Smooth muscle cell (in vitro differentiated cells): ENCODE data around the gene GTF2E1. TPM values are rescaled to one million over a fixed set of nuclear protein-coding genes. Genes with fewer than 3 reads are reported as not detected.

Source experiments
- DNase-seq: peaks from one replicate; lab custom pipeline; 2025; ENCODE audit not compliant: unreplicated experiment; lab: John Stamatoyannopoulos, UW
- H2AFZ ChIP-seq: fragments of 200-600 bp; sonication (generic); 2 replicates; pipeline ENCODE4 v1.6.0; 2016; ENCODE audit warnings: antibody characterized with exemption, low read depth, mild to moderate bottlenecking
- H3F3A ChIP-seq: fragments of 200-600 bp; sonication (generic); 2 replicates; pipeline ENCODE4 v1.6.0; 2017; ENCODE audit warnings: antibody characterized with exemption, low read depth
- H3K27ac ChIP-seq: fragments of 200-600 bp; sonication (generic); 2 replicates; pipeline ENCODE4 v1.5.1; 2016; ENCODE audit warnings: low read depth, mild to moderate bottlenecking
- H3K27me3 ChIP-seq: fragments of 200-600 bp; sonication (generic); 2 replicates; pipeline ENCODE4 v1.6.1; 2016; ENCODE audit warnings: low read depth, mild to moderate bottlenecking
- H3K36me3 ChIP-seq: fragments of 200-600 bp; sonication (generic); 2 replicates; pipeline ENCODE4 v1.5.1; 2016; ENCODE audit warnings: low read depth
- H3K4me1 ChIP-seq: fragments of 200-600 bp; sonication (generic); 2 replicates; pipeline ENCODE4 v1.5.1; 2016; ENCODE audit warnings: low read depth
- H3K4me2 ChIP-seq: fragments of 200-600 bp; sonication (generic); 2 replicates; pipeline ENCODE4 v1.6.0; 2016; ENCODE audit warnings: mild to moderate bottlenecking
- H3K4me3 ChIP-seq: fragments of 200-600 bp; sonication (generic); 2 replicates; pipeline ENCODE4 v1.5.1; 2016; ENCODE audit warnings: mild to moderate bottlenecking
- H3K79me2 ChIP-seq: fragments of 200-600 bp; sonication (generic); 2 replicates; pipeline ENCODE4 v1.6.0; 2016; ENCODE audit warnings: low read depth, mild to moderate bottlenecking
- H3K9ac ChIP-seq: fragments of 200-600 bp; sonication (generic); 2 replicates; pipeline ENCODE4 v1.6.0; 2016; ENCODE audit warnings: low read depth
- H3K9me3 ChIP-seq: fragments of 200-600 bp; sonication (generic); replicated peaks from 2 replicates; pipeline ENCODE4 v1.5.1; 2016; ENCODE audit warnings: low read depth
- H4K20me1 ChIP-seq: fragments of 200-600 bp; sonication (generic); 2 replicates; pipeline ENCODE4 v1.6.0; 2016; ENCODE audit warnings: low read depth
- WGBS: methylation state at CpG from one replicate; pipeline ENCODE4 v1.1.7; 2016; ENCODE audit warnings: low lambda C conversion rate; 5-methylcytosine and 5-hydroxymethylcytosine counted together
- polyA plus RNA-seq: library from polyadenylated mRNA; unstranded; fragments of >200 nt; fragmentation: Nextera tagmentation; extraction: Ambion mirVana; gene quantifications from 2 replicates; pipeline ENCODE4 v1.2.1, GENCODE V29; 2016
- total RNA-seq: library from RNA; depleted of rRNA; stranded (reverse); fragments of >200 nt; gene quantifications from 2 replicates; pipeline ENCODE4 v1.2.3, GENCODE V29; 2014
- TF ChIP-seq, protein P1 (sequence below): fragments of 200-600 bp; sonication (generic); IDR thresholded peaks from 2 replicates; pipeline ENCODE4 v1.5.1; 2017; ENCODE audit warnings: borderline replicate concordance, mild to moderate bottlenecking, antibody characterized with exemption; ENCODE audit not compliant: insufficient read depth, poor library complexity, severe bottlenecking

GTF2E1 gene
- total and polyA plus RNA-seq, 2 experiments from 2014 or later, result 17.0 to 17.6 TPM

DNA sequence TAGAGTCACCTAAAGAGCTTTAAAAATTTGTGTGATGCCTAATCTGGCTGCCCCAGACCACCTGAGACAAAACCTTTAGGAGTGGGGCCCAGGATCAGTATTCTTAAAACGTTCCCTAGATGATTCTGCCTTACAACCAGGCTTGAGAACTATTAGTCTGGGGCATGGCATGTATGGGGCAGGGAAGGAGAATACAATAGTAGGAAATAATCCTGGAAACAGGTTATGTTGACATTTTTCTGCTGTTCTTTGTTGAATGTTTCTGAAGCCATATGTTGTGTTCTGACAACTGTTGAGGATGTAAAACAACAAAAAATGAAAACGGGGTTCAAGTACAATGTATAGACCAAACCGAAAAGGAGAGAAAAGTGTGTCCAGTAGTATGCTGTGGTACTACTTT is 2.9 kb downstream of the GTF2E1 start:
- Histone ChIP-seq H3F3A (no peaks in the 10 kb centered on the region), H3K79me2 (peaks cover 72% of the 10 kb centered on the region), H3K4me1 (peaks cover 11% of the 10 kb centered on the region), H3K4me2 (no peak overlapping the region), H3K27me3 (no peaks in the 10 kb centered on the region), H3K9me3 (no peaks in the 10 kb centered on the region), H3K27ac (no peak overlapping the region), H2AFZ (no peak overlapping the region), H3K4me3 (no peak overlapping the region), H3K9ac (no peak overlapping the region), H4K20me1 (no peaks in the 10 kb centered on the region), H3K36me3 (peaks cover under 1% of the 10 kb centered on the region)
- no peak for DNase-seq
- TF ChIP-seq, protein P1, sequence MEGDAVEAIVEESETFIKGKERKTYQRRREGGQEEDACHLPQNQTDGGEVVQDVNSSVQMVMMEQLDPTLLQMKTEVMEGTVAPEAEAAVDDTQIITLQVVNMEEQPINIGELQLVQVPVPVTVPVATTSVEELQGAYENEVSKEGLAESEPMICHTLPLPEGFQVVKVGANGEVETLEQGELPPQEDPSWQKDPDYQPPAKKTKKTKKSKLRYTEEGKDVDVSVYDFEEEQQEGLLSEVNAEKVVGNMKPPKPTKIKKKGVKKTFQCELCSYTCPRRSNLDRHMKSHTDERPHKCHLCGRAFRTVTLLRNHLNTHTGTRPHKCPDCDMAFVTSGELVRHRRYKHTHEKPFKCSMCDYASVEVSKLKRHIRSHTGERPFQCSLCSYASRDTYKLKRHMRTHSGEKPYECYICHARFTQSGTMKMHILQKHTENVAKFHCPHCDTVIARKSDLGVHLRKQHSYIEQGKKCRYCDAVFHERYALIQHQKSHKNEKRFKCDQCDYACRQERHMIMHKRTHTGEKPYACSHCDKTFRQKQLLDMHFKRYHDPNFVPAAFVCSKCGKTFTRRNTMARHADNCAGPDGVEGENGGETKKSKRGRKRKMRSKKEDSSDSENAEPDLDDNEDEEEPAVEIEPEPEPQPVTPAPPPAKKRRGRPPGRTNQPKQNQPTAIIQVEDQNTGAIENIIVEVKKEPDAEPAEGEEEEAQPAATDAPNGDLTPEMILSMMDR, result no peak
- WGBS, result 98% methylated on average over 3 of the region's 3 CpGs

DNA sequence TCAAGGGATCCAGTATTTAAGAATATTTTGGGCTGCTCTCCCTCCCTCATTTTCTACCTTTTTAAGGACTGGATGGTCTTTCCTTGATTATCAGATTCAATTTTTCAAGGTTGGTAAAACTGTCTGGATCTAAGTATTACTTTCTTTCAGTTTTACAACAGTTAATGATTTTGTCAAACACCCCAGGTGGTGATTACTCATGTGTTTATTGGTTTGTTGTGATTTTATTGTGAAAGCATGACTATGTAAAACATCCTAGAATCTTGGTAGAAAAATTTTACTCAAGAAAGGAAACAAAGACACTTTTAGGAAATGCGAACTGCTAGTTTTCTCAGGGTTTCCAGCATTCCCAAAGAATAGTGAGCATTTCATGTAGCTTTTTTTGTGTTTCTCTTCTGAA is 7.3 kb downstream of the GTF2E1 start:
- WGBS, result 97% methylated on average over 1 of the region's 1 CpG
- Histone ChIP-seq H3K79me2 (peaks cover 72% of the 10 kb centered on the region), H3K27me3 (no peaks in the 10 kb centered on the region), H3K9me3 (no peaks in the 10 kb centered on the region), H3K4me1 (no peaks in the 10 kb centered on the region), H3K27ac (no peak overlapping the region), H3K9ac (no peak overlapping the region), H3K4me2 (no peak overlapping the region), H3K4me3 (no peak overlapping the region), H2AFZ (no peak overlapping the region), H3K36me3 (peaks cover 13% of the 10 kb centered on the region), H4K20me1 (no peaks in the 10 kb centered on the region), H3F3A (no peaks in the 10 kb centered on the region)
- DNase-seq, result no peak
- TF ChIP-seq, protein P1, result no peak

DNA sequence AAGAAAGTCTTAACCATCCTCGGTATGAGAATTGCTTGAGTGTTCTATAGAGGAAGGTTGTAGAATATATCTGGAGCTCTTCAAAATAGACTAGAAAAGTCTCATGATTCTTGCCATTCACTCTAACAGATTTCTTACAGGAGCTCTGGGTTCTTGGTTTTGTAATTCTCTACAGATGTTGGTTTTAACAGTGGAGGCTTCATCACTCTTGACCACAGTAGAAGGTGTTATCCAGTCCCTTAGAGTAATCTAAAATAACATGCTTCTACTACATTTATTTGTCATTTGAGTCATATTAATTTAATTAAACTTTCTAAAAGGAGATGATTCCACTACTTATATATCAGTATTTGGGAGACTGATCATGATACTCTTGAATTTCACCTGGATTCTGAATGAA is 9.7 kb downstream of the GTF2E1 start:
- no peak for DNase-seq
- 95% methylated on average over 1 of the region's 1 CpG for WGBS
- Histone ChIP-seq H4K20me1 (no peaks in the 10 kb centered on the region), H3K4me2 (no peak overlapping the region), H2AFZ (no peak overlapping the region), H3K27ac (no peak overlapping the region), H3K9me3 (no peaks in the 10 kb centered on the region), H3K4me3 (no peak overlapping the region), H3K27me3 (no peaks in the 10 kb centered on the region), H3K9ac (no peak overlapping the region), H3K79me2 (peaks cover 72% of the 10 kb centered on the region), H3K4me1 (no peaks in the 10 kb centered on the region), H3F3A (no peaks in the 10 kb centered on the region), H3K36me3 (peaks cover 17% of the 10 kb centered on the region)
- TF ChIP-seq, protein P1, result no peak

DNA sequence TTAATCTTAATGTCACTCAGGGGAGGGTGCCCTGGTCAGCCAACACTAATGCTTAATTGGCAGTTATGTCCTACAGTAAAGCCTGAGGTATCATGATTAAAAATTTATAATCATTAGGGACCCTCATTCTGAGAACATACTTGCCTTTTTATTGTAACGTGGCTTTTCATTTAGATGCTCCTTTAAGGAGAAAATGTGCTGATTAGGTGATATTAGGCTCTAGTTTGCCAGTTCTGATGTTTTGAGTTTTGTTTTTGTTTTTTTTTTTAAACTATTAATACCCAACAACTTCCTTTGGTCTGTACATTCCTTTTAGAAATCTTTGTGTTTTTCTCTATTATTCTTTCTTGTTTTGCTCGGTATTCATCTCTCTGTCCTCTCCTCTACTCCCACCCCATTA is 10.3 kb downstream of the GTF2E1 start:
- H3K27ac ChIP-seq, result peak overlapping the region; percentile 34
- H3K4me1 ChIP-seq, result no peaks in the 10 kb centered on the region
- H4K20me1 ChIP-seq, result no peaks in the 10 kb centered on the region
- no peaks in the 10 kb centered on the region for H3F3A ChIP-seq
- 100% methylated on average over 2 of the region's 2 CpGs for WGBS
- no peaks in the 10 kb centered on the region for H3K27me3 ChIP-seq
- TF ChIP-seq, protein P1, result no peak
- no peak for DNase-seq
- H3K36me3 ChIP-seq, result peaks cover 17% of the 10 kb centered on the region
- no peak overlapping the region for H3K9ac ChIP-seq
- H3K79me2 ChIP-seq, result peaks cover 72% of the 10 kb centered on the region
- H2AFZ ChIP-seq, result no peak overlapping the region
- H3K4me3 ChIP-seq, result no peak overlapping the region
- H3K9me3 ChIP-seq, result no peaks in the 10 kb centered on the region
- no peak overlapping the region for H3K4me2 ChIP-seq
